ENCODE results near the gene LBHD2. TPM values are rescaled to one million over a fixed set of nuclear protein-coding genes. Genes with fewer than 3 reads are reported as not detected.

The LBHD2 gene
- polyA plus RNA-seq, 1 donor from 2014 or later = not detected

DNA sequence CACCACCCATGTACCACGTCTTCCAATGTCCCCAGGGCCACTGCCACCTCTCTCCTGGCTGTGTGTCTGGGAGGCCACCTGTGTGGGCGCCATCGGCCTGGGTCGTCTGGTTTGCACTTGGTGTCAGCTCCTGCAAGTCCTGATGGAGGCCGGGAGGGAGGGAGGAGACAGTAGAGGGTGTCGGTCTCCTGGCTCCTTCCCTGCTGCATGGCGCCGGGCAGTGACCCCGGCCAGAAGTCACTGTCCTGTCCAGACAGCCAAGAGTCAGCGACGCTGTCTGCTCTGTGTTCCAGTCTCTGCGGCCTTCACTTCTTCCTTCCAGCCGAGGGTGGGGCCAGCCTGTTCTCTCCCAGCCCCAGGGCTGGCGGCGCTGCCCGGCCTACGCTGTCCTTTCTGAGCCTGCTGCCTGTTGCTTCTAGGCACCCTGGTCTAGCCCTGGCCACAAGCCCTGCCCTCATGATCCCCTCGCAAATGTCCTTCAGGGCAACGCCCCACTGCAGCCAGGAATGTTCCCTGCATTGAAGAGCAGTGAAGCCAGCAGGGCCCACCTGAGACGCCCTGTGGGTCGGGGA lies 13.0 kb upstream of the LBHD2 start:
- H3K79me2 ChIP-seq (replicated peaks; ENCODE audit: insufficient read depth, low read length) = no peaks in the 10 kb centered on the region
- no peaks in the 10 kb centered on the region for H3K27me3 ChIP-seq (ENCODE audit: insufficient read depth, low read depth, low read length)
- H3K9ac ChIP-seq (ENCODE audit: low read length) = no peak overlapping the region
- no peaks in the 10 kb centered on the region for H4K20me1 ChIP-seq (ENCODE audit: insufficient read depth)
- no peak overlapping the region for H3K4me3 ChIP-seq (ENCODE audit: low read length)
- H3K27ac ChIP-seq (ENCODE audit: low read length) = no peak overlapping the region
- no peak overlapping the region for H3K4me2 ChIP-seq (ENCODE audit: low read length)
- no peak overlapping the region for H2AFZ ChIP-seq (ENCODE audit: low read depth, low read length)
- H3K36me3 ChIP-seq (ENCODE audit: insufficient read depth, low read length) = no peaks in the 10 kb centered on the region
- TF ChIP-seq EZH2 (IDR thresholded peaks at IDR 0.05; ENCODE audit: borderline replicate concordance, insufficient read depth, low read length, poor library complexity, severe bottlenecking) = no peak
- TF ChIP-seq POLR2AphosphoS5 (IDR thresholded peaks at IDR 0.05) = no peak
- TF ChIP-seq, protein P1, sequence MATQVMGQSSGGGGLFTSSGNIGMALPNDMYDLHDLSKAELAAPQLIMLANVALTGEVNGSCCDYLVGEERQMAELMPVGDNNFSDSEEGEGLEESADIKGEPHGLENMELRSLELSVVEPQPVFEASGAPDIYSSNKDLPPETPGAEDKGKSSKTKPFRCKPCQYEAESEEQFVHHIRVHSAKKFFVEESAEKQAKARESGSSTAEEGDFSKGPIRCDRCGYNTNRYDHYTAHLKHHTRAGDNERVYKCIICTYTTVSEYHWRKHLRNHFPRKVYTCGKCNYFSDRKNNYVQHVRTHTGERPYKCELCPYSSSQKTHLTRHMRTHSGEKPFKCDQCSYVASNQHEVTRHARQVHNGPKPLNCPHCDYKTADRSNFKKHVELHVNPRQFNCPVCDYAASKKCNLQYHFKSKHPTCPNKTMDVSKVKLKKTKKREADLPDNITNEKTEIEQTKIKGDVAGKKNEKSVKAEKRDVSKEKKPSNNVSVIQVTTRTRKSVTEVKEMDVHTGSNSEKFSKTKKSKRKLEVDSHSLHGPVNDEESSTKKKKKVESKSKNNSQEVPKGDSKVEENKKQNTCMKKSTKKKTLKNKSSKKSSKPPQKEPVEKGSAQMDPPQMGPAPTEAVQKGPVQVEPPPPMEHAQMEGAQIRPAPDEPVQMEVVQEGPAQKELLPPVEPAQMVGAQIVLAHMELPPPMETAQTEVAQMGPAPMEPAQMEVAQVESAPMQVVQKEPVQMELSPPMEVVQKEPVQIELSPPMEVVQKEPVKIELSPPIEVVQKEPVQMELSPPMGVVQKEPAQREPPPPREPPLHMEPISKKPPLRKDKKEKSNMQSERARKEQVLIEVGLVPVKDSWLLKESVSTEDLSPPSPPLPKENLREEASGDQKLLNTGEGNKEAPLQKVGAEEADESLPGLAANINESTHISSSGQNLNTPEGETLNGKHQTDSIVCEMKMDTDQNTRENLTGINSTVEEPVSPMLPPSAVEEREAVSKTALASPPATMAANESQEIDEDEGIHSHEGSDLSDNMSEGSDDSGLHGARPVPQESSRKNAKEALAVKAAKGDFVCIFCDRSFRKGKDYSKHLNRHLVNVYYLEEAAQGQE (IDR thresholded peaks at IDR 0.05; ENCODE audit: borderline replicate concordance) = no peak
- TF ChIP-seq SMC3 (conservative IDR thresholded peaks at IDR 0.05; ENCODE audit: poor library complexity) = no peak
- TF ChIP-seq TAF1 (IDR thresholded peaks at IDR 0.05; ENCODE audit: low read depth) = no peak
- TF ChIP-seq MXI1 (conservative IDR thresholded peaks at IDR 0.05; ENCODE audit: poor library complexity, severe bottlenecking) = no peak
- no peak for TF ChIP-seq CTCF (IDR thresholded peaks at IDR 0.05; ENCODE audit: poor library complexity, severe bottlenecking)
- TF ChIP-seq EP300 (conservative IDR thresholded peaks at IDR 0.05; ENCODE audit: poor library complexity, severe bottlenecking) = no peak
- no peak for TF ChIP-seq RAD21 (conservative IDR thresholded peaks at IDR 0.05)
- no peaks in the 10 kb centered on the region for H3K9me3 ChIP-seq (ENCODE audit: low read length)
- no peaks in the 10 kb centered on the region for H3K9me2 ChIP-seq (ENCODE audit: insufficient read depth, low read length)
- H3F3A ChIP-seq (ENCODE audit: insufficient read depth, low read length, poor library complexity, severe bottlenecking) = no peaks in the 10 kb centered on the region

DNA sequence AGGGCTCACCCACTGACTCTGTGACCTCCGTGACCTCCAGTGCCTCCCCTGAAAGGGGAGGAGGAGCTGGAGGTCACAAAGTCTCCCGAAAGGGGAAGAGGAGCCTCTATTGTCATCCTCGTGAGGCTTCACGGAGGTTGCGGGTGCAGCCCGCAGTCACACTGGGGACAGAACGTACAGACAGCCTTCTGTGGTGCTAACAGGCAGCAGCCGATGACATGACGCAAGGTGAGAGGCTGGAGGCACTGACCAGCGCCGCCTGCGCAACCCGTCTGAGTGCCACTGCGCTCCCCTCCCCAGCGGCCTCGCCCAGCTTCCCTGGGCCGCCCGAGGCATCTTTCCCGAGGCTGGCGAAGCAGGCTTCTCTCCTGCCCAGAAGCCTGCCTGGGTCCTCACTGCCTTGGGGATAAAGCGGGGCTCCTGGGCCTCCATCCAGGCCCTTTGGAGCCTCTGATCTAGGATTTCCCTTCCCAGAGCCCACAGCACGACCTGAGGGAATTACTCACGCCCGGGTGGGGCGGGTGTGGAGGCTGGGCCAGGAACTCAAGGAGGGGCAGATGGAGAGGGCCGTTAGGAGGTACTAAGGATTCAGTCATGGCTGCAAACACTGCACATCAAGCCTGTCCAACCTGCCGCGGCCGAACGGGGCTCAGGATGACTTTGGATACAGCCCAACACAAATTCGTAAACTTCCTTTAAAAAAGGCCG lies 12.3 kb upstream of the LBHD2 start:
- Histone ChIP-seq H3F3A (ENCODE audit: insufficient read depth, low read length, poor library complexity, severe bottlenecking) (no peaks in the 10 kb centered on the region), H2AFZ (ENCODE audit: low read depth, low read length) (no peak overlapping the region), H3K4me3 (ENCODE audit: low read length) (no peak overlapping the region)

More for the DNA sequence above, 12.3 kb upstream of the LBHD2 start:
- H4K20me1 ChIP-seq (ENCODE audit: insufficient read depth) = no peaks in the 10 kb centered on the region
- H3K36me3 ChIP-seq (ENCODE audit: insufficient read depth, low read length) = no peaks in the 10 kb centered on the region
- H3K27ac ChIP-seq (ENCODE audit: low read length) = no peak overlapping the region
- no peaks in the 10 kb centered on the region for H3K9me2 ChIP-seq (ENCODE audit: insufficient read depth, low read length)
- TF ChIP-seq TAF1 (IDR thresholded peaks at IDR 0.05; ENCODE audit: low read depth) (no peak), MXI1 (conservative IDR thresholded peaks at IDR 0.05; ENCODE audit: poor library complexity, severe bottlenecking) (no peak), CTCF (IDR thresholded peaks at IDR 0.05; ENCODE audit: poor library complexity, severe bottlenecking) (no peak), RAD21 (conservative IDR thresholded peaks at IDR 0.05) (no peak)
- TF ChIP-seq, protein P1 (IDR thresholded peaks at IDR 0.05; ENCODE audit: borderline replicate concordance) = no peak
- no peaks in the 10 kb centered on the region for H3K79me2 ChIP-seq (replicated peaks; ENCODE audit: insufficient read depth, low read length)
- H3K9me3 ChIP-seq (ENCODE audit: low read length) = no peaks in the 10 kb centered on the region
- no peak overlapping the region for H3K4me2 ChIP-seq (ENCODE audit: low read length)
- H3K27me3 ChIP-seq (ENCODE audit: insufficient read depth, low read depth, low read length) = no peaks in the 10 kb centered on the region
- H3K9ac ChIP-seq (ENCODE audit: low read length) = no peak overlapping the region

Measured in neural cell (in vitro differentiated cells).